ENCODE results near the gene CRTC2. TPM values are rescaled to one million over a fixed set of nuclear protein-coding genes. Genes with fewer than 3 reads are reported as not detected.

The CRTC2 gene
- total and polyA plus RNA-seq, 9 of the 15 experiments (the other 6 are each of a cell fraction or from before 2014, with no cell fraction given), result 2.7 to 26.4 (median 10.2) TPM

- TF ChIP-seq ZNF57 (CRISPR knock-in tag; IDR thresholded peaks at IDR 0.05), result no peak
- no peak for TF ChIP-seq KLF6 (CRISPR knock-in tag; IDR thresholded peaks at IDR 0.05; ENCODE audit: borderline replicate concordance)
- TF ChIP-seq, protein P1, sequence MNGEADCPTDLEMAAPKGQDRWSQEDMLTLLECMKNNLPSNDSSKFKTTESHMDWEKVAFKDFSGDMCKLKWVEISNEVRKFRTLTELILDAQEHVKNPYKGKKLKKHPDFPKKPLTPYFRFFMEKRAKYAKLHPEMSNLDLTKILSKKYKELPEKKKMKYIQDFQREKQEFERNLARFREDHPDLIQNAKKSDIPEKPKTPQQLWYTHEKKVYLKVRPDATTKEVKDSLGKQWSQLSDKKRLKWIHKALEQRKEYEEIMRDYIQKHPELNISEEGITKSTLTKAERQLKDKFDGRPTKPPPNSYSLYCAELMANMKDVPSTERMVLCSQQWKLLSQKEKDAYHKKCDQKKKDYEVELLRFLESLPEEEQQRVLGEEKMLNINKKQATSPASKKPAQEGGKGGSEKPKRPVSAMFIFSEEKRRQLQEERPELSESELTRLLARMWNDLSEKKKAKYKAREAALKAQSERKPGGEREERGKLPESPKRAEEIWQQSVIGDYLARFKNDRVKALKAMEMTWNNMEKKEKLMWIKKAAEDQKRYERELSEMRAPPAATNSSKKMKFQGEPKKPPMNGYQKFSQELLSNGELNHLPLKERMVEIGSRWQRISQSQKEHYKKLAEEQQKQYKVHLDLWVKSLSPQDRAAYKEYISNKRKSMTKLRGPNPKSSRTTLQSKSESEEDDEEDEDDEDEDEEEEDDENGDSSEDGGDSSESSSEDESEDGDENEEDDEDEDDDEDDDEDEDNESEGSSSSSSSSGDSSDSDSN (IDR thresholded peaks at IDR 0.05; ENCODE audit: borderline replicate concordance in 1 of 2, low read depth in 2 of 2, low read length in 2 of 2), result peak in 1 of 2 experiments; percentile 87; a peak in 2 of 4 replicates
- TF ChIP-seq CREBBP (IDR thresholded peaks at IDR 0.05; ENCODE audit: low read depth, low read length), result no peak
- TF ChIP-seq ARNT (IDR thresholded peaks at IDR 0.05), result no peak
- TF ChIP-seq SIN3B (IDR thresholded peaks at IDR 0.05; ENCODE audit: low read depth), result no peak
- no peak for TF ChIP-seq CTBP1 (IDR thresholded peaks at IDR 0.05; ENCODE audit: borderline replicate concordance)
- TF ChIP-seq ZNF212 (CRISPR knock-in tag; IDR thresholded peaks at IDR 0.05), result no peak
- TF ChIP-seq SMAD3 (CRISPR knock-in tag; conservative IDR thresholded peaks at IDR 0.05), result no peak
- TF ChIP-seq ZSCAN32 (CRISPR knock-in tag; IDR thresholded peaks at IDR 0.05), result no peak
- no peak for TF ChIP-seq ZNF165 (CRISPR knock-in tag; IDR thresholded peaks at IDR 0.05; ENCODE audit: borderline replicate concordance)
- no peak for TF ChIP-seq U2AF1 (optimal IDR thresholded peaks at IDR 0.05; ENCODE audit: low read depth, low read length)
- TF ChIP-seq, protein P2, sequence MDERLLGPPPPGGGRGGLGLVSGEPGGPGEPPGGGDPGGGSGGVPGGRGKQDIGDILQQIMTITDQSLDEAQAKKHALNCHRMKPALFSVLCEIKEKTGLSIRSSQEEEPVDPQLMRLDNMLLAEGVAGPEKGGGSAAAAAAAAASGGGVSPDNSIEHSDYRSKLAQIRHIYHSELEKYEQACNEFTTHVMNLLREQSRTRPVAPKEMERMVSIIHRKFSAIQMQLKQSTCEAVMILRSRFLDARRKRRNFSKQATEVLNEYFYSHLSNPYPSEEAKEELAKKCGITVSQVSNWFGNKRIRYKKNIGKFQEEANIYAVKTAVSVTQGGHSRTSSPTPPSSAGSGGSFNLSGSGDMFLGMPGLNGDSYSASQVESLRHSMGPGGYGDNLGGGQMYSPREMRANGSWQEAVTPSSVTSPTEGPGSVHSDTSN (CRISPR knock-in tag; IDR thresholded peaks at IDR 0.05; ENCODE audit: low read depth), result no peak
- TF ChIP-seq, protein P2 (tag; conservative IDR thresholded peaks at IDR 0.05; ENCODE audit: low read depth), result no peak
These were observed 36.1 kb downstream of the CRTC2 start (continued) for GRCh38 chr1:153922076-153922971.

Measured in K562 (cell line).